ENCODE results near the gene MPZL1.

MPZL1 gene

GRCh38 chr1:167721617-167722151, at the start of gene MPZL1:
TSS of gene MPZL1 (plus strand) at chr1:167721982. CDS start at chr1:167722152, 170 bp downstream.
- peak within 1 kb of the TSS; percentile 83 for H3K27ac ChIP-seq
- TF ChIP-seq CTCF (conservative IDR thresholded peaks at IDR 0.05; ENCODE audit: low read depth) = no peak
- CTCF ChIA-PET = interaction anchor here (0.6 kb wide), 3 partner anchors 102 to 507 kb away, joined by 3 to 4 read pairs (median 3); no protein-coding TSS in a partner anchor
- POLR2A ChIA-PET (ENCODE audit: low non-redundant PET) = interaction anchor here (1.0 kb wide), 1 partner anchor 78 kb away, joined by 8 read pairs; no protein-coding TSS in a partner anchor
- DNase-seq (ENCODE audit: low spot score) = peak; percentile 99

- CTCF ChIA-PET = interaction anchor here (0.7 kb wide), 1 partner anchor 15 kb away, joined by 4 read pairs; no protein-coding TSS in a partner anchor
Observed at GRCh38 chr1:167672831-167673230, 49.0 kb upstream of the MPZL1 start.

GRCh38 chr1:167673265-167673664, 48.5 kb upstream of the MPZL1 start:
- POLR2A ChIA-PET (ENCODE audit: low non-redundant PET) = no interaction called here
- no peak for DNase-seq (ENCODE audit: low spot score)
- TF ChIP-seq CTCF (conservative IDR thresholded peaks at IDR 0.05; ENCODE audit: low read depth) = no peak
- CTCF ChIA-PET = interaction anchor here (0.7 kb wide), 1 partner anchor 14 kb away, joined by 4 read pairs; no protein-coding TSS in a partner anchor
- no peak overlapping the region for H3K27ac ChIP-seq

More at GRCh38 chr1:167672831-167673230, 49.0 kb upstream of the MPZL1 start:
- no peak for DNase-seq (ENCODE audit: low spot score)
- POLR2A ChIA-PET (ENCODE audit: low non-redundant PET) = no interaction called here
- H3K27ac ChIP-seq = no peak overlapping the region
- TF ChIP-seq CTCF (conservative IDR thresholded peaks at IDR 0.05; ENCODE audit: low read depth) = no peak

GRCh38 chr1:167674156-167674555, 47.6 kb upstream of the MPZL1 start:
- TF ChIP-seq CTCF (conservative IDR thresholded peaks at IDR 0.05; ENCODE audit: low read depth) = no peak
- no peak for DNase-seq (ENCODE audit: low spot score)
- H3K27ac ChIP-seq = no peak overlapping the region
- ChIA-PET POLR2A (ENCODE audit: low non-redundant PET) (no interaction called here), CTCF (no interaction called here)

GRCh38 chr1:167675440-167675839, 46.3 kb upstream of the MPZL1 start:
- DNase-seq (ENCODE audit: low spot score) = no peak
- ChIA-PET POLR2A (ENCODE audit: low non-redundant PET) (no interaction called here), CTCF (interaction anchor here (0.8 kb wide), 1 partner anchor 13 kb away, joined by 5 read pairs; no protein-coding TSS in a partner anchor)
- no peak overlapping the region for H3K27ac ChIP-seq
- TF ChIP-seq CTCF (conservative IDR thresholded peaks at IDR 0.05; ENCODE audit: low read depth) = no peak

- POLR2A ChIA-PET (ENCODE audit: low non-redundant PET) = no interaction called here
Observed at GRCh38 chr1:167676205-167676915, 45.4 kb upstream of the MPZL1 start.

More at GRCh38 chr1:167676205-167676915, 45.4 kb upstream of the MPZL1 start:
- CTCF ChIA-PET = interaction anchor here (0.8 to 1.3 kb wide), 2 partner anchors 12 to 39 kb away, joined by 3 to 5 read pairs; no protein-coding TSS in a partner anchor
- no peak for TF ChIP-seq CTCF (conservative IDR thresholded peaks at IDR 0.05; ENCODE audit: low read depth)
- no peak overlapping the region for H3K27ac ChIP-seq
- no peak for DNase-seq (ENCODE audit: low spot score)

All from RWPE1 (cell line).